Upper lobe of left lung (tissue), 4 donors: Measurements from ENCODE around the gene PDXK.

Experiments
- CTCF ChIP-seq, 6 experiments: fragments of 450-650 bp in 4 of 6; fragments of 200-600 bp in 2 of 6; sonication (generic) in 2 of 6; IDR thresholded peaks; one replicate each; pipeline ENCODE4 v1.5.1; 2016 to 2019; ENCODE audit warnings: antibody characterized with exemption in 6 of 6
- POLR2A ChIP-seq, 4 donors: fragments of 450-650 bp; IDR thresholded peaks; one replicate each; pipeline ENCODE4 v1.5.1; 2016 to 2017; ENCODE audit warnings: antibody characterized with exemption in 4 of 4, mild to moderate bottlenecking in 2 of 4
- POLR2AphosphoS5 ChIP-seq, 2 donors: sonication (generic); formaldehyde crosslinking; IDR thresholded peaks; one replicate each; pipeline ENCODE4 v1.5.1; 2017; ENCODE audit warnings: antibody characterized with exemption in 2 of 2

GRCh38 chr21:43767984-43768867 is 49.3 kb downstream of the PDXK start:
- TF ChIP-seq CTCF (IDR thresholded peaks at IDR 0.05) (no peak), POLR2A (IDR thresholded peaks at IDR 0.05) (peak in 2 of 4 donors; percentile 19 to 53), POLR2AphosphoS5 (IDR thresholded peaks at IDR 0.05) (peak in 1 of 2 donors; percentile 63)
